IPS-NIHi11 (cell line): ENCODE data around the gene KLF13.

ENCODE experiments used
- DNase-seq: peaks from one replicate; pipeline ENCODE4 v3.0.0; 2012; ENCODE audit warnings: mixed read lengths, low spot score

KLF13 gene

GRCh38 chr15:31300208-31300661 lies 26.4 kb upstream of the KLF13 start:
- no peak for DNase-seq

DNA sequence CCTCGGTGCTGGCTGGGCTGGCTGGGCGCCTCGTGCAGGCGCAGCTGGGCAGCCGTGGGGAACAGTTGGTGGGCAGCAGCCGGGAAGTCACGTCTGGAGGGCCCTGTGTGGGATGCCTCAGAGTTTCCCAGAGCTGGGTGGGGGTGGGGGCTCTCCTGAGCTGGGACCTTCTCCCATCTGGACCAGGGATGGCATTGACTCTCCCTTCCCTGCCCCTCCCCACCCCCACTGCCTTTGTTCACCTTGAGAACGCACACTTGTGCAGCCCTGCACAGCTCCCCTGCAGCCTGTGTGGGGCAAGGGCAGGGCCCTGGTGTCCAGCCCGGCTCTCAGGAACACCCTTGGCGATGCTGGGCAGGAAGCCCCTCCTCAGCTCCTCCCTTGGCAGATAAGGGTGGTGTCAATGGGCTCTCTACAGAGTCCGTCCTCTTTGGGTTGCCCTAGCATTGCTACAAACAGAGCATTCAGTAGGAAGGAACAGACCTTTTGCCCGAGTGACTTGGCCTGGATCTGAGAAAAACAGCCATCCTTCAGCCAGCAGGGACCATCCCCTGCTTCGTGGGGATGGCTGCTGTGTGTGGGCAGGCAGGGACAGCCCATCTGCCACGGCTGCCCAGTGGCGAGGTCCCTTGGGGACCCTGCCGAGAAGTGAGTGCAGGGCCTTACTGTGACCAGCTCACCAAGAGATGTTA lies 25.5 kb upstream of the KLF13 start:
- no peak for DNase-seq

DNA sequence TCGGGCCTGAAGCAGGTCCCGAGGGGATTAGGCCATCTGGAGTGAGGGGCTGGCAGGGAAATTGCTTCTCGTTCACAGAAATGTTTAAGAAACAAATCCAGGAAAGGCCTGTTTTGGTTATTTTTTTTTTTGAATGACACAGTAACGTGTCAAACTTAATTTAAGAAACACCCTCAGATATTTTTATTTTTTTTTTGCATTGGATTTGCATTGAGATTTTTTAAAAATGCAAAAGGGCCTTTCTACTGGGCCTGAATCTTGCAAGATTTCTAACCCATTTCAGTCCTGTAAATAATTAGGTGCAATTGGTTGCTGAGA lies 25.0 kb upstream of the KLF13 start:
- DNase-seq = no peak

DNA sequence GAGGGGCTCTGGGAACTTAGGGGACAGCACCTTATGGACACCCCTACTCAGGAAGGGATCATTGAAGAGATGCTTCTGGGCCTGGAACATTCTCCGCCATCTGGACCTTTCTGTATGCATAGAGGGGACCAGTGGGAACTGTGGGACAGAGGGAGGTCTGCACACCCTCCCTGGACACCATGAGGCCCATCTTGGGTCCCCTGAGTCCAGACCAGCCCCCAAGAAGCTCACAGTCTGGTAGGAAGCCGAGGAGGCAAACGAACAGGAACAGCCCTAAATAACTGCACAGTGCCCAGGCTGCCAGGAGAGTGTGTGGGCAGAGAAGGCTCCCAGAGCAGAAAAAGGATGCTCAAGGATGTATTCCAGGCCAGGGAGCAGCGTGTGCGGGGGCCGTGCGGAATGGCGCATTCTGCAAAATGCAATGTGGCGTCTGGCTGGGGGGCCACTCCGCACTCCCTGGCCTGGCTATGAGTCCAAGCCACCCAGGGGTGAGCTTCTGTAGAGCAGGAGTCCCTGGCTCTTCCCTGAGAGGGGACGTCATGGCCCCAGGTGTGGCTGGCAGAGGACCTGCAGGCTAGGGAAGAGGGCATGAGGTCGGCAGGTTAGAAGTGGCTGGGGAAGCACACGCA lies 24.5 kb upstream of the KLF13 start:
- no peak for DNase-seq

DNA sequence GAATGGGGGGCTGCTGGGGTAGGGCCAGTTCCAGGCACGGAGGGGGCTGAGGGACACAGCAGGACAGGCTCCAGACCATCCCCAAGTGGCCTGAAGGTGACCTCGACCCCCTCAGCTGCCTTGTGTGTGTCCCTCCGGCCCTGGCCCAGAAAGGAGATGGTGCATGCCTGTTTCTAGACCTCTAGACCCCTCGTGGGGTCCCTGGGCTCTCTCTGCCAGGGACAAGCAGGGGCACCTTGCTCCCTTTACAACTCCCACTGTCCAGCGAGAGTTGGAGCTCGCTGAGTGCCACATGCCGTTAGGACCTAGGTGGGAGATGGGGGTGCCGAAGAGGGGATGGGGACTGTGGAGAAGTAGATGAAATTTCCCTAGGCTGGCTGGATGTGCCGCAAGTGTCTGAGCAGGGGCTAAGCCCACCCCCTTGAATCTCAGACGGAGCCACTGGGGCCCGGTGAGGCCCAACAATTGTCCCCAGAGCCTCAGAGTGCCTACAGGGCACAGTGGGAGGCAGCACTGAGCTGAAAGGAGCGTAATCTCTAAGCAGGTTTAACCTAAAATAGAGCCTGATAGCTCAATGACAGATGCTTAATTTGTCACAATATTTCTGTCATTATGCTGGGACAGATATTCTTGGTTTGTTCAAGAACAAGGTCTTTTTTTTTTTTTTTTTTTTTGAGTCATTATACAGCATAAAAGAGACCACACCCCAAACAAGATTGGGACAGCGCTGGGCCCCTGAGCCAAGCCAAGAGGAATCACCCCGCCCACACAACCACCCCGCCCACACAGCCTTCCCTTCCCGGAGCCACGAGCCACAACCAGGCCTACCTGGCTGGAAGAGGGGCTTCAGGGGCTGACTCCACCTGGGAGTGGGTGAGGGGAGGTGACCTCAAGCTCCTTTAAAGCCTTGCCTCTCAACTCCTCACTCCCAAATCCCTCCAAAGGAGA lies 23.6 kb upstream of the KLF13 start:
- DNase-seq = peak; percentile 64

DNA sequence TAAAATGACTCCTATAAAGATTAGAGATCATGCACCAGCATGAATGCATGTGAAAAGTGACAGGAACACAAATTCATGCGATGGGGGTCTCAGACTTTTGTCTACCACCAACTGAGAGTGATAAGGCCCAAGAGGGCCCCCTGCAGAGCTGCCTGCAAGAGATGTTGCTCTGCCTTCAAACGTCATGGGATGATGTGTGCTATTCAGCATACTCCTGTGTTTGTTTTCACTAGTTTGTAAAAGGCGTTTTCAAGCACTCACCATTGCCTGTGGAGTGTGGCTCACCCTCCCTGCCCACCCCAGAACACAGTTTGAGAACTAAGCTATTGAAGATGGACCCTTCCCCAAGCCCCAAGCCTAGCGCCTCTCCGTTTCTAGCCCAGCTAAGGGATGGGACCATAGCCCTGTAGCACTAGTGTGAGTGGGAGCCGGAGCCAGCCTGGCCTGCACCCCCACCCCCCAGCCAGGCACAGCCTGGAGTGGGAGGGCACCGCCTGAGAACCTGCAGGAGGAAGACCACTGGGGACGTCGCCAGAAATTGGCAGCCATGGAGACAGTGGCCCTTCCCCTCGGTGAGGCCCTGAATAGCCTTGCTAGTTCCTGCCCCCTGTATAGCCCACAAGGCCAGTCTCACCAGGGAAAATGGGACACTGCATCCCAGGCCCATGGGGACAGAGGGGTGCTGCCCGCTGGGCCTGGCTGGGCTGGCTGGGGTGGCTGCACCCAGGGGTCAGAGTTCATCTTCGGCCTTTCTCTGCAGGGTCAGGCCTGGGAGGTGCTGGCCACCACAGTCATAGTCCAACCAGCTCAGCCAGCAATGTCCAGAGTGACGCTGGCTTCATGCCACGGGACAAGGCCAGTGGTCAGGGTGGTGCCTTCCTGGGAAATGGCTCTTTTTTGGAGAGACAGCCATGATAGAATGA lies 22.6 kb upstream of the KLF13 start:
- DNase-seq = no peak

- no peak for DNase-seq
Observed at GRCh38 chr15:31304751-31305365, 21.8 kb upstream of the KLF13 start.

DNA sequence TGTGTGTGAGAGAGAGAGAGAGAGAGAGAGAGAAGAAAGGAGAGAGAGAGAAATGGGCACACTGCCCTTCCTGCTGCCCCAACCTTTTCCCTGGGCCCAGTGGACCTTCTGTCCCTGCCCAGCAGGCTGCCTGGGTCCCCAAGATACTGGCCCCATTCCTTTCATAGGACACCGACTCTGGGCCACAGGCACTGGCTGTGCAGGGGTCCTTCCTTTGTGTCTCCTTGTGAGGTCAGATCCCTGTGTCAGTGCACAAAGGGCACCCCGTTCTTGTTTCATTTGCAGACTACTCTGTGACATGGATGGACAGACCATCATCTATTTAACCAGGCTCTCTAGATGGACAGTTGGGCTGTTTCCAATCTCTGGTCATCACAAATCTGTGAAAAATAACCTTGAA lies 21.3 kb upstream of the KLF13 start:
- no peak for DNase-seq

DNA sequence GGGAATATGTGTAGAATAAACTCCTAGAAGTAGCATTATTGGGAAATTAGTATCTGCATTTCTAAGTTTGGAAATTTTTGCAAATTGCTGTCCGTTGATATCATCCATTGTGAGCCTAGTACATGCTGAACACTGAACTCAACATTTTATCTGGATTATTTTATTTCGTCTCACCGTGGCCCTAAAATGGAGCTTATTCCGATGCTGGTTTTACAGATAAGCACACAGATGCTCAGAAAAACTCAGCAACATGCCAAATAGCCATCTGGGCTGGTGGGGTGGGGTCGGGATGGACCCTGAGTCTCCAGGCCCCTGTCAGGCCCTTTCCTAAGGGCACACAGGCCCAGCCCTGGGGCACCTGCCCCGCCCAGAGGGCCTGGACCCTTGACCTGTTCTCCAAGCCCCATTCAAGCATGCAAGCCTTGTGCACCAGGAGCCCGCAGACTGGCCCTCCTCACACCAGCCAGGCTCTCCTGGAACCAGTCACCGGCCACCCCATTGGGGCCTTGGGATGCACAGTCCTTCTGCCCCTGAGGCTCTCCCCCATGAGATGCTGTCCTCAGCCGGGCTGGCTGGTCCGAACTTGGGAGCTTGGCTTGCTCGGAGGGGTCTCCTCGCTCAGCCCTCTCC lies 20.7 kb upstream of the KLF13 start:
- no peak for DNase-seq

DNA sequence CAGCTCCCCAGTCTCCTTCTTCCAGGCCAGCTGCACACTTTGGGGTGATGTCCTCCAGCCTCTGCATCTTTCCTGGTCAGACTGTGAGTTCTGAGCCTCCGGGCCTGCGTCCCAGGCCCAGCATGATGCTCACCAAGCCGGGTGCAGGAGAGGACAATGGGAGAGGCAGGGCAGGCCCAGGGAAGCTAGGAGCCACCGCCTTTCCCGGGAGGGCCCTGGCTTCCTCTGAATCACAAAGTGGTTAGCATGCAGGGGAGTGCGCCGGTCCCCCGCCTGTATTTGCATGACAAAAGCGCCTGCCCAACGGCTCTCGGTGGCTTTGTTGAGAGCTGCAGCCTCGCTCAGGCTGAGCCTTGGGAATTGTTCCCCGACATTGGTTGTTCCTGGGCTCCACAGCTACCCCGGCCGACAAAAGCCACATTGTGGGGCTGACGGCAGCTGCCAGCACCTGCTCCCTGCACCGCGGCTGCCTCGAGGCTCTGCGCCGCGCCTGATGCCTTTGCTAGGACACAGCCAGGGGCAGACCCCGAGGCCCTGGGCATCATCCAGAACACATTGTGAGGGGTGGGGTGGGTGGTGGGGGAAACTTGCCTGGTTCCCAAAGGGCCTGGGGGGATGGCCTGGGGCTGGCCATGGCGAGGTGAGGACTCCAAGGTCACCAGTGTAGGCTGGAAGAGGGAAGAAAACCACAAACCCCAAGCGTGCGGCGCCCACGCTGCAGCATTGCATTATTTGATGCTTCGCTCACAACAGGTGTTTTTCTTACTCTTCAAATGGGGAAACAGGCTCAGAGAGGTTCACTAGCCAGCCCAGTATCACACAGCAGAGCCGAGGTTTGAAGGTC lies 20.0 kb upstream of the KLF13 start:
- DNase-seq = peak; percentile 86

DNA sequence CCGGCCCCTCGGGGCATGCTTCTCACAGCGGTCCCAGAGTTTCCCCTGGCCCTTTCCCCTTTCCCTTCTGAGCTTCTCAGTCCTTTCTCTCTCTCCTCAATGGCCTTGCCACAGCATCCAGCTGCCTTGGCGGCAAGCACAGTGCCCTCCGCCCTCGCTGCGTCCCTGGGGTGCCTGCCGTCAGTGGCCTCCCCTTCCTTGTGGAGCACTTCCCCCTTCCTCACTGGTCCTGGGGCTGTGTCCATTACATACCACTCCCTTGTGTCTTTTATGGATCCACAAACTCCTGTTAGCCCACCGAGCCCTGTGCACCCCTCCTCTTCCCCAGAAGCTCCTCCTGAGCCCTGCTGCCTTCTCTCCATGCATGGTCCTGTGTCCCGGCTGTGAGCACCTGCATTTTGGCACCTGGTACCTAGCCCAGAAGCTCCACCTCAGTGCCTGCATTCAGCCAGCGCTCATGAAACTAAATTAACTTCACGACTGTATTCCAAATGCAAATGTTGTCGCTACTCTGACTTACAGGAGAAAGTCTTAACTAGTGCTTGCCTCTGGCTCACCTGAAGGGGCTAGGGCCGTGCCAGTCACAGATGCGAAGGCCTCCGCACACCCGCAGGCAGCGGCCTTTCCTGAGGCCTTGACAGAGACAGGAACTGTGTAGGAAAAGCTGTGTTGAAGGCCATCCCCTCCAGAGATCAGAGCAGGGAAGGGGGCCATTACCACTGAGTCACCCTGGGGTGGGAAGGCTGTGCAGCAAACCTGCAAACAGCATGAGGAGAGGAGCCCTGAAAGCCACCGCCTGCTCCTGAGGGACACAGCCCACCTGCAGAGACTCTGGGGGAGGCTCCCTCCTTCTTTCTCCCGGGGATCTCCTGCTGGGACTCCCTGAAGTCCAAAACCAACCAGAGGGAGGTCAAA lies 19.1 kb upstream of the KLF13 start:
- DNase-seq = no peak

- DNase-seq = peak; percentile 45
Observed at GRCh38 chr15:31308185-31308639, 18.4 kb upstream of the KLF13 start.

GRCh38 chr15:31309893-31310606 lies 16.6 kb upstream of the KLF13 start:
- DNase-seq = no peak

GRCh38 chr15:31311735-31312619 lies 14.7 kb upstream of the KLF13 start:
- DNase-seq = no peak

- no peak for DNase-seq
Observed at GRCh38 chr15:31313223-31313622, 13.4 kb upstream of the KLF13 start.

DNA sequence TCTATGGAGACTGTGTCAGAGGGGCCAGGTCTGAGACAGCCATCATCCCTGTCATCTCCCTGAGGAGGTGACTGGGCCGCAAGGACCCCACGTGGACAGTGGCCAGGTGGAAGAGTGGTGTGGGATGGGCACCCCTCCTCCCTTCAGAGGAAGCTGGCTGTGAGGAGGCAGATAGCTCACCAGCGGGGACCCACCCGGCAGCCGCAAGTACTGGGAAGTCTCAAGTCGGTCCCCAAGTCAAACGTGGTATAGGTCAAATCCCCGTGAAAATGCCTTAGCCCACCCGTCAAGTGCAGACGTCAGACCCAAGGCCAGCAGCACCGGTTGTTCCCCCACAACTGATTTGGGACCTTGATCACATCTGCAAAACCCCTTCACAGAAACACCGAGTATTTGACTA lies 12.3 kb upstream of the KLF13 start:
- DNase-seq = no peak

- no peak for DNase-seq
Observed at GRCh38 chr15:31316135-31316795, 10.4 kb upstream of the KLF13 start.
